Activated CD4-positive, alpha-beta T cell treated with anti-CD3 and anti-CD28 coated beads for 36 hours (primary cell): ENCODE data around the gene PTPRE. TPM values are rescaled to one million over a fixed set of nuclear protein-coding genes. Genes with fewer than 3 reads are reported as not detected.

Experiments used
- ATAC-seq: fragments of 200-7000 bp; cut with Tn5 transposase; one replicate; pipeline ENCODE4 v1.10.0; 2021; ENCODE audit warnings: mild to moderate bottlenecking, moderate library complexity
- CTCF ChIA-PET: fragments of 350-600 bp; sonication (Branson Sonifier 250); formaldehyde crosslinking; loops from one replicate; lab custom pipeline; 2021; ENCODE audit warnings: antibody characterized with exemption; lab: Charles Lee
- POLR2A ChIA-PET: fragments of 350-600 bp; sonication (Branson Sonifier 250); formaldehyde crosslinking; loops from one replicate; lab custom pipeline; 2021; ENCODE audit warnings: antibody characterized with exemption, inconsistent platforms; lab: Charles Lee
- DNase-seq: peaks from one replicate; pipeline ENCODE4 v3.0.0-alpha.2; 2020
- H3K27ac Mint-ChIP-seq: one replicate; pipeline ENCODE4 v1.8.0; 2021; ENCODE audit warnings: mixed read lengths
- H3K27me3 Mint-ChIP-seq: one replicate; pipeline ENCODE4 v1.8.0; 2021; ENCODE audit warnings: mixed read lengths
- H3K36me3 Mint-ChIP-seq: one replicate; pipeline ENCODE4 v1.8.0; 2021; ENCODE audit warnings: low read depth, mixed read lengths
- H3K4me1 Mint-ChIP-seq: one replicate; pipeline ENCODE4 v1.8.0; 2021; ENCODE audit warnings: mixed read lengths
- H3K4me3 Mint-ChIP-seq: one replicate; pipeline ENCODE4 v1.8.0; 2021; ENCODE audit warnings: mild to moderate bottlenecking, moderate library complexity, mixed read lengths
- H3K9me3 Mint-ChIP-seq: one replicate; pipeline ENCODE4 v1.8.0; 2021; ENCODE audit warnings: low read depth, mixed read lengths
- intact Hi-C, 2 experiments: fragments of 100-400 bp; cut with DNase I in 1 of 2; cut with micrococcal nuclease in 1 of 2; formaldehyde crosslinking; loops; one replicate each; pipeline versions ENCODE4 v1.14.2 to v1.15.1; 2022 to 2024; cut with DNase I, micrococcal nuclease
- total RNA-seq, 2 experiments: library from RNA; stranded (reverse); gene quantifications; one replicate each; pipeline ENCODE4 v1.2.3, GENCODE V29; 2021

PTPRE gene
- total RNA-seq, 2 experiments from 2014 or later, result 23.0 to 31.6 TPM

GRCh38 chr10:127910464-127910770 is 3.5 kb downstream of the PTPRE start:
- POLR2A ChIA-PET, result no interaction called here
- Mint-ChIP-seq H3K36me3 (no peaks in the 10 kb centered on the region), H3K4me3 (no peak overlapping the region), H3K4me1 (no peaks in the 10 kb centered on the region), H3K27me3 (peaks cover 17% of the 10 kb centered on the region), H3K9me3 (no peaks in the 10 kb centered on the region), H3K27ac (no peak overlapping the region)
- CTCF ChIA-PET, result no interaction called here
- no peak for ATAC-seq
- DNase-seq, result no peak
- intact Hi-C loops, result no loop called here

- ChIA-PET POLR2A (no interaction called here), CTCF (no interaction called here)
- intact Hi-C loops, result no loop called here
- peaks cover 2% of the 10 kb centered on the region for H3K4me1 Mint-ChIP-seq
- H3K4me3 Mint-ChIP-seq, result no peak overlapping the region
- no peaks in the 10 kb centered on the region for H3K36me3 Mint-ChIP-seq
- H3K27me3 Mint-ChIP-seq, result peaks cover 9% of the 10 kb centered on the region
- DNase-seq (no peak), ATAC-seq (no peak)
- H3K27ac Mint-ChIP-seq, result no peak overlapping the region
- no peaks in the 10 kb centered on the region for H3K9me3 Mint-ChIP-seq
Observed at GRCh38 chr10:127911218-127911866, 4.4 kb downstream of the PTPRE start.

GRCh38 chr10:127911867-127912257 is 5.0 kb downstream of the PTPRE start:
- Mint-ChIP-seq H3K4me1 (peaks cover 3% of the 10 kb centered on the region), H3K27ac (no peak overlapping the region), H3K9me3 (no peaks in the 10 kb centered on the region), H3K27me3 (peaks cover 7% of the 10 kb centered on the region), H3K36me3 (no peaks in the 10 kb centered on the region), H3K4me3 (no peak overlapping the region)
- CTCF ChIA-PET, result no interaction called here
- intact Hi-C loops, result no loop called here
- DNase-seq, result no peak
- ATAC-seq, result no peak
- POLR2A ChIA-PET, result no interaction called here

GRCh38 chr10:127912607-127913367 is 5.9 kb downstream of the PTPRE start:
- ATAC-seq (no peak), DNase-seq (no peak)
- H3K4me3 Mint-ChIP-seq, result no peak overlapping the region
- intact Hi-C loops, result no loop called here
- H3K36me3 Mint-ChIP-seq, result no peaks in the 10 kb centered on the region
- CTCF ChIA-PET, result interaction anchor here (0.8 kb wide), 1 partner anchor 122 kb away, joined by 3 read pairs; no protein-coding TSS in a partner anchor
- no peak overlapping the region for H3K27ac Mint-ChIP-seq
- no peaks in the 10 kb centered on the region for H3K9me3 Mint-ChIP-seq
- peaks cover 7% of the 10 kb centered on the region for H3K27me3 Mint-ChIP-seq
- peaks cover 3% of the 10 kb centered on the region for H3K4me1 Mint-ChIP-seq
- POLR2A ChIA-PET, result no interaction called here

DNA sequence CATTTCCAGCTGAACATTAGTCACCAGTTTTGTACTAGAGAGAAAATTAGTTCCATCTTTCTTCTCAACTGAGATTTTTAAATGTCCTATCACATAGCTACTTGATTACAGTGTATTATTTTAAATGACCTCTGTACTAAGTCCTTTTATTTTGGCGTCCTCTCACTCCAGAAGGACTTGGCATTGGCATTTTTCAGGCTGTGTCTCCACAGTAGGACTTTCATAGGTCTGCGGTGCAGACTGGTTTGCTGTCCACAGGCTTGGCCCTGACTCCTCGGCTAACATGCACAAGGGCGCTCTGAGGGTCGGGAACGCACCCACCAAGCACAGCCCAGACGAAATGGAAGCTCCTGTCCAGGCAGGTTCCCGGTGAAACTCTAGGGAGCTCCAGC is 6.5 kb downstream of the PTPRE start:
- DNase-seq, result no peak
- H3K36me3 Mint-ChIP-seq, result no peaks in the 10 kb centered on the region
- peaks cover 4% of the 10 kb centered on the region for H3K27me3 Mint-ChIP-seq
- intact Hi-C loops, result no loop called here
- no peak overlapping the region for H3K4me3 Mint-ChIP-seq
- H3K9me3 Mint-ChIP-seq, result no peaks in the 10 kb centered on the region
- ATAC-seq, result no peak
- ChIA-PET POLR2A (no interaction called here), CTCF (interaction anchor here (0.8 kb wide), 1 partner anchor 122 kb away, joined by 3 read pairs; no protein-coding TSS in a partner anchor)
- no peak overlapping the region for H3K27ac Mint-ChIP-seq
- peaks cover 3% of the 10 kb centered on the region for H3K4me1 Mint-ChIP-seq

DNA sequence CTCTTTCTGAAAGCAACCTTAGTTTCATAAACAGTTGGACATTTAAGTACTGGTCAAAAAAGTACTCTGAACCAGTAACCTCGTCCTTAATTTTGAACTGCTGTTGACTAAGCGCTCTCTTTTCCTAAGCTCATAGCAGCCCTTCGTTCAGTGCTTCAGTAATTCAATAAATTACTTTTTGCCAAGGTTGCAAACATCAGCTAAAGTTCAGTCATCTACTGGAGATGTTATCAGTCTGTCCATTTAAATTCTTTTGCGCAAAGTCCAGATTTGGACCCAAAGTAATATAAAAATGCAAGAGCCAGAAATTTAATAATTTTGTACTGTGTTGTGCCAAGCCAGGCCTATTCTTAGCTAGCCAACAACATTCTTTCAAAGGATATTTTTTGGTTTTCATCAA is 8.4 kb downstream of the PTPRE start:
- intact Hi-C loops, result no loop called here

GRCh38 chr10:127916826-127917225 is 9.9 kb downstream of the PTPRE start:
- DNase-seq (no peak), ATAC-seq (no peak)
- Mint-ChIP-seq H3K4me1 (peaks cover 6% of the 10 kb centered on the region), H3K4me3 (no peak overlapping the region), H3K9me3 (no peaks in the 10 kb centered on the region), H3K36me3 (no peaks in the 10 kb centered on the region), H3K27ac (no peak overlapping the region), H3K27me3 (no peaks in the 10 kb centered on the region)
- ChIA-PET POLR2A (no interaction called here), CTCF (no interaction called here)
- intact Hi-C loops, result no loop called here

More for the DNA sequence above, 8.4 kb downstream of the PTPRE start:
- DNase-seq, result no peak
- CTCF ChIA-PET, result interaction anchor here (0.6 to 2.6 kb wide), 5 partner anchors 9 to 449 kb away, joined by 3 to 7 read pairs (median 3); no protein-coding TSS in a partner anchor
- Mint-ChIP-seq H3K36me3 (no peaks in the 10 kb centered on the region), H3K4me1 (peaks cover 6% of the 10 kb centered on the region), H3K27ac (no peak overlapping the region), H3K27me3 (no peaks in the 10 kb centered on the region), H3K4me3 (no peak overlapping the region), H3K9me3 (no peaks in the 10 kb centered on the region)
- POLR2A ChIA-PET, result no interaction called here
- no peak for ATAC-seq

DNA sequence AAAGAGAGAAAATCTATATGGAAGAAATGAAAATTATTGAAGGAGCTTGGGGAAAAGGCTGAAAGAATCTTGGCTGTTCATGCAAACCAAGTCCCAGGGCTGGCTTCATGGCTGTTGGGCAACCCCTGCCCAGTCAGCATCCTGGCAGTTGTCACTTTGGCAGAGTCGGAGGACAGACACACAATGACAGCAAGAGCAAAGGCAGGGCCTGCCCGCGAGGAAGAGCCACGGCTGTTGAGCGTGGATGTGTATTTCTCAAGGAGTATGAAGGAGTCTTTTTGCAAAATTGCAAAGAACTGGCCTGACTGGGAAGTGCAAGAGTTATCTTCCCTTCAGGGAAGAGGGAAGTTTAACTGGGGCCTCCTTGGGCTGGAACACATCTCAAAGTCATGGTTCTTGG is 11.7 kb downstream of the PTPRE start:
- Mint-ChIP-seq H3K9me3 (no peaks in the 10 kb centered on the region), H3K4me3 (no peak overlapping the region), H3K27me3 (no peaks in the 10 kb centered on the region), H3K27ac (no peak overlapping the region), H3K36me3 (no peaks in the 10 kb centered on the region), H3K4me1 (peaks cover 6% of the 10 kb centered on the region)
- CTCF ChIA-PET, result interaction anchor here (0.6 kb wide), 1 partner anchor 15 kb away, joined by 3 read pairs; no protein-coding TSS in a partner anchor
- POLR2A ChIA-PET, result no interaction called here
- ATAC-seq (no peak), DNase-seq (no peak)
- intact Hi-C loops, result no loop called here

DNA sequence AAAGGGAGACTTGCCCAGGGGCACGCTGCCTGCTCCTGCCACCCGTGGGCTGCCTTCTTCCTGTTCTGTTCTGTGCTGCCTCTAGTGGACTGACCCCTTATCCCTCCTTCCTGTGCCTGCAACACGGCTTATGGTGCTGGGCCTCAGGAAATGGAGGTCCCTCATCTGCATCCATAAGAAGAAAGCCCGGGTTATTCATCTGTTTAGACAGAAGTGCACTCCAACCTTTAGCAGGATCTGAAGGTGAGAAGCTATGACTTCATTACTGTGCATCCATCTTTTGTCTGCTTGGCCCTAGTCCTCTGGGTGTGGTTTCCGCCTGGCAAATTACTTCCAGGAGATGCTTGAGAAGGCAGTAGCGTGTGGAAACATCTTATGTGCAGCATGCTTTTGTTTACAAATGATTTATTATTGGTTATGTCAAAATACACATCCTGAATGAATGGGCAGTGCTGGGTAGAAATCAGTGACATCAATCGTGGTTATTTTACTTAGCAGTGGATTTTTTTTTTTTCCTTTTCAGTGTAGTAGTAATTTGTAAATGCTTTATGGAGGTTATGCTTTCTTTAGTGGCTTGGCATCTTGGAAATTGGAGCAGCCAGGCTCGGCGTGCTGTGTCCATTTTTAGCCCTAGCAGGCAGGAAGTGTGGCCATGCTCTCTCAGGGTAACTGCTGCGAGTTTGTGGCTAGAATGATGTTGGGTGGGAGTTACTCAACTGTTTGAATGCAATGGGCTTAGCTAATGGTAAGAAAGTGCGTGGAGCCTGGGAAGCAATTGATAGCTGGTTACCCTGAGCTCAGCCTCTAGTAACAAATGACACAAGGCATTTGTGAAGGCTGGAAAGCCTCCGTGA is 12.7 kb downstream of the PTPRE start:
- Mint-ChIP-seq H3K9me3 (no peaks in the 10 kb centered on the region), H3K27ac (no peak overlapping the region), H3K4me1 (peaks cover 6% of the 10 kb centered on the region), H3K27me3 (no peaks in the 10 kb centered on the region), H3K4me3 (no peak overlapping the region), H3K36me3 (no peaks in the 10 kb centered on the region)
- ChIA-PET POLR2A (no interaction called here), CTCF (interaction anchor here (0.7 to 2.1 kb wide), 4 partner anchors 13 to 166 kb away, joined by 3 to 5 read pairs (median 3); partner anchors contain the start of gene PTPRE)
- ATAC-seq (peak; percentile 70), DNase-seq (no peak)
- intact Hi-C loops, result no loop called here

- ChIA-PET CTCF (interaction anchor here (0.7 to 2.1 kb wide), 5 partner anchors 14 to 165 kb away, joined by 3 to 5 read pairs (median 3); partner anchors contain the start of gene PTPRE), POLR2A (no interaction called here)
- no peak for ATAC-seq
- H3K36me3 Mint-ChIP-seq, result no peaks in the 10 kb centered on the region
- peaks cover 6% of the 10 kb centered on the region for H3K4me1 Mint-ChIP-seq
- no peak overlapping the region for H3K27ac Mint-ChIP-seq
- intact Hi-C loops, result no loop called here
- no peaks in the 10 kb centered on the region for H3K9me3 Mint-ChIP-seq
- no peak for DNase-seq
- H3K4me3 Mint-ChIP-seq, result no peak overlapping the region
- H3K27me3 Mint-ChIP-seq, result no peaks in the 10 kb centered on the region
Observed at GRCh38 chr10:127920306-127921074, 13.6 kb downstream of the PTPRE start.
